HG03354 (cell line): ENCODE results near the gene MED20.

ENCODE experiments used
- ATAC-seq: cut with Tn5 transposase; IDR thresholded peaks from one replicate; pipeline ENCODE4 v1.9.1; 2021; ENCODE audit warnings: mild to moderate bottlenecking; ENCODE audit not compliant: unreplicated experiment, poor library complexity, severe bottlenecking

MED20 gene

DNA sequence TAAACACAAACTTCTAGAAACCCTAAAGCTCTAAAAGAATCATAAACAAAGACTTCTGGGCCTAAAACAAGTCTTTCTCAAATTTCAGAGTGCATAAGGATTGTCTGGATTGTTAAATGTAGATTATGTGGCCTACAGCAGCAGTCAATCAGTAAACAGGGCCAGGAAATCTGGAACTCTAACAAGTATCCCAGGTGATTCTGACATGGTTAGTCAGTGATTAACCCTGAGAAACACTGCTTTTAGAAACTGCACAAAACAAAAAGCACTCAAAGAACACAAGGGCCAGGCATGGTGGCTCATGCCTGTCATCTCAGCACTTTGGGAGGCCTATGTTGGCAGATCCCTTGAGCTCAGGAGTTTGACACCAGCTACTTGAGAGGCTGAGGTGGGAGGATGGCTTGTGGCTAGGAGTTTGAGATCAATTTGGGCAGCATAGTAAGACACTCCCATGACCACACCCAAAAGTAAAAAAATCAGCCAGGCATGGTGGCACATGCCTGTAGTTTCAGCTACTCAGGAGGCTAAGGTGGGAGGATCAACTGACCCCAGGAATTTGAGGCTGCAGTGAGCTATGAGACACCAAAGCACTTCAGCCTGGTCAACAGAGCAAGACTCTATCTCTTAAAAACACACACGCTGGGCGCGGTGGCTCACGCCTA, 5.9 kb downstream of the MED20 start:
- no peak for ATAC-seq

DNA sequence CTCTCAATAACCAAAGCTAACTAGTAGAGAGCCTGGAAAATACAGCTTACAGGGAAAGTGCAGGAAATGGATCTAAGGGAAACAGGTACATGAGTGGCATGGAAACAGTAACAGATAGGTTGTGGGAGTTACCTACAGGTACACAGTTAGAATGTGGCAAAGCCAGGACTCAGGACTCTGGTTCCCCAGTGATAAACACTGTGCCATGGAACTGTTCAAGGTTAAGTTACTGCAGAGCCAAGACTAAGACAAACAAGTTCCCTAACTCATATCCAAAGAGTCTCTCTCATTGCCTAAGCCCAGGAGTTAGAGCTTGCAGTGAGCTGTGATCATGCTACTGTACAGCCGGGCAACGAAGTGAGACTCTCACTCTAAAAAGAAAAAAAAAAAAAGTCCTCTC, 6.6 kb downstream of the MED20 start:
- no peak for ATAC-seq

DNA sequence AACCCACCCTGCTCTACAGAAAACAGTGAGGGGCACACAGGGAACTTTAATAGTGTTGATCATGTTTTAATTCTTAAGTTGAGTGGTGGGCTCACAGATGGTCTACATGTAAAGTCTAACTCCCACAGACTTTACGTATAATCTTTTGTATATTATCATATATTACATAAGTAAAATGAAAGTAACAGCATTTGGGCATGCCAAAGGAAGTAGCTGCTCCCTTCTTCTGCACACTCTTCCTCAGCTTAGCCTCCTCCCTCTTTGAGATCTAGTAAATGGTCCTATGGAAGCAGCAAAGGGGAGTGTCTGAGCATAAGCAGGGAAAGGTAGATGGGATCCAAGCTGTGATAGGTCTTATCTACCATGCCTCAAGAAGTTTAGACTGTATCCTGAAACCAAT, 11.2 kb downstream of the MED20 start:
- no peak for ATAC-seq

DNA sequence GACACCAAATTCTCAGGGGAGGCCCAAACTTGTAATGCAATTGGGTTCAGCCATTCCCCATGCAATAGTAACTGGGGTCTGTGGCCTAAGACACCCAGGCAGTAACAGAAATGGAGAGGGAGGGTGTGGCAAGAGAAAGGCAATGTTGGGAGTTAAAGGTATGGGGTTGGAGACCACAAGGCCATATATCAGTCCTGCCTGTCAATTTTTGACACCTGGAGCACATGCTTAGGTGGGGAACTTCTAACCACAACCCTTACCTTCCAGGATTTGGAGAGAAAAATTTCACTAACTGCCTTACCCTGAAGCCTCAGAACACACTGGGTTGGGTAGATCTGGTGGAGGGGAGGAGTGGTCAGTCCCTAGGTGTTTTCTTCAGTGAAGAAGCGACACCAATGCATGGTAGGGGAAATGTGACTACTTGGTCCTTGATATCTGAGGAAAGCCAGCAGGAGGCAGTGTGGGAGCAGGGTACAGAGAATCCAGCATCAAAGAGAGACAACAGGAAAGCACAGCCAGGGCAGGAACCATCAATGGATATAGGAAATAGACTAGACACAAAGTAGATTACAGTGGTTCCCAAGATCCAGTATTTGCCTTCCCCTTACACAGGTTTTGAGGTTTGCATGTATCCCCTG, 18.9 kb downstream of the MED20 start:
- no peak for ATAC-seq

DNA sequence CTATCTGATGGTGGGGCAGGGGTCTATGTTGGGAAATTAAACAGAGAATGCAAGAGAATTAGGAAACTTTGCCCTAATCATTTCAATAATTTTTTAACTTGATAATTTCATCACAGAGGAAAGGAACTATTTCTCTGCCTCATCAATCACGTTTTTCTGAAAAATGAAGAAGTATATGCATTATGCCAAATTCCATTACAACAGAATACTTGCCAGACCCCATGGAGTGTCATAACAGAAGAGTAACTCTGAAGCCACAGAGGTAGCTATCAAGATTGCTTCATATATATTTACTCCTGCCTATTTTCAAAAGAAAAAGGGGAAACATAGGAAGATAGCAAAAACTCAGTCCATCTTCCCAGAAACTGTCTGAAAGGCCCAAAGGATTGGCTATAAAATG, 20.1 kb downstream of the MED20 start:
- ATAC-seq = no peak

DNA sequence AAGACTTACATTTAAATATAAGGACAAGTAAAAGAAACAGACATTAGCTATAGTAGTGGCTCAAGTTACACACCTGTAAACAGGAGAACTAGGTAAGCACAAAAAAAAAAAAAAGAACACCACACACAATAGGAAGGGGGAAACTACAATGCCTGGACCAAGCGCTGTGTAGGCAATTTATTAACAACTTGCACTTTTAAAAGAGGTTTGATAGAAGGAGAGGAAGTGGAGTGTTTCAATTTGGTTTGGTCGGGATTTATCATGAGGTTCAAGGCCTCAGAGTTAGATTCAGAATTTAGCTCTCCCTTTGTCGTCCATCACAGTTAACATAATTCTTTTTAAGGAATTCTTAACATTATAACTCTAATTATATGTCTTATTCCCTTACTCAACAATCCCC, 24.7 kb downstream of the MED20 start:
- ATAC-seq = no peak

DNA sequence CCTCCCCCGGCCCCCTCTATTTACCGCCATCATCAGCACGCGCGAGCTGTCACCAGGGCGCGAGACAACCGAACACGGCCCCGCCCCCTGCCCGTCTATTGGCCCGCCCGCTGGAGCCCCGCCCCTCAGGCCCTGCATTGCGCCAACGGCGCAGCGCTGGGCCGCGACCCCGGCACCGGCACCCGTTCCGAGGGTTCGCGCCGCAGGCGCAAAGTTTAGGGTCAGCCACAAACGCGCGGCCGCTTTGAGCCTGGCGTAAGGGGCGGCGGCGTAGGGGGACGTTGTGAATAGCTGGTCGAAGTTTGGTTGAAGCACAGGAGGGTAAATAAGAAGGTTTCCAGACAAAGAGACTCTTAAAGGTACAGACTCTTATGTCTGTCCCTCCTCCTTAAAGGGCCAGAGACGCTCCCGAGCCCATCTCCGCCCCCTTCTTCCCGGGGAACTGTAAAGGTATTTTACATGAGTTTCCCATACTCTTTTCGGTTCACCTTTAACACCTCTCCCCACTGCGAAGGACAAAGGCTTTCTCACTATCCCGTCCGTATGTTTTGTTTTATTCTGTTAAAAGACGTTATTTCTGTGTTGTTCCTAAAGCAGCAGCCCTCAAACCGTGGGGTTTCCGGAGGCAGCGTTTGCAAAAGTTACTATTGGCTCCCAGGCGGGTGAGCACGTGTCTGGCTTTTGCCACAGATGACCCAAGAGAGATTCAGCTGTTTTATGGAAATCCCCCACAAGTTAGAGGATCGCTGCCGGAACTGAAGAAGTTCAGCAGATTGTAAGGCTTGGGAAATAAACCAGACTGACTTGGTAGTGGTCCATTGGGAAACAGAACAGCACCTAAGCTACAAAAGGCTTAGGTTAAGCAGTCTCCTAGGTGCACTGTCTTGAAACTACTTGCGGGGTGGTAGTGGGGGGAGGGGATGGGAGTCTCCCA, 25.4 kb downstream of the MED20 start, which contains the start of gene USP49:
USP49 (minus strand) TSS at position 76 of the 934 bp plus-strand sequence. CDS start 88,392 bp downstream, outside the sequence.
- peak; percentile 78 for ATAC-seq

DNA sequence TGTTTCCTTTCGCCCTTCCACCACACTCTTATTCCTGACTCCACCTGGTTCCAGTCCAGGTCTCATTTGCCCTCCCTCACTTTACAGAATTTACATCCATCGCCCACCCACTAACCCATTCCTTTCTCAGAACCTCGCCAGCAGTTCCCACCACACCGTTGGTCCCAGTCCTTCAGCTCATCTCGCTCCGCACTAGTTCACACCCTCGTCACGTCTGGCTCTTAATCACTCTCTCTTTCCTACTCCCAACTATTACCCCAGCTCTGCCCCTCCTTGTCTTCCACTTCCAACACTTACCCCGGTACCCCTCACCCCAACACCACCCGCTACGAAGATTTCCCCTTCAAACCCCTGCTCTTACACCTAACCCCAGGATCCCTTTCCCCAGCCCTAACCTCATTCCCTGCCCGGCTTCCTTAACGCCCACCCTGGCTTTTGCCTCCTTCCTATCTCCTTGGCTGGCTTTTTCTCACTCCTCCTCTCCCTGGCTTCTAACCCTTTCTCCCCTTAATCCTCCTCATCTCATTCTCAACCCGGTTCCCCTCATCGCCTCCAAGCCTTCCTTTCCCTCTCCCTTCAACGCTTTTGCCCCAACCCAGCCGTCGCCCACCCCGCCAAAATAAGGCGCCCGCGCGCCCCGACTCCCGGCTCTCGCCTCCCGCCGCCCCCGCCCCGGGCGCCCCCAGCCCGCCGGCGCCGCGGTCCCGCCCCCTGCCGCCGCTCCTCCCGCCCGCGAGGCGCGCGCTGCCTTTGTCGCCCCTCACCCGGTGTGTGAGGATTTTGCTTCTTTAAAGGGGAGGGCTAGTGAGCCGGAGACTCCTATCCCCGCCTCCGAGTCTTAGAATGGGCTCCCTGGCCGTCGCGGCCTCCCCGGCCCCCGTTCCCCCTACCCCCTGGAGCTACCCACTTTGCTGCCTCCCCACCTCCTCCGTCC, 26.3 kb downstream of the MED20 start:
- peak; percentile 36 for ATAC-seq

DNA sequence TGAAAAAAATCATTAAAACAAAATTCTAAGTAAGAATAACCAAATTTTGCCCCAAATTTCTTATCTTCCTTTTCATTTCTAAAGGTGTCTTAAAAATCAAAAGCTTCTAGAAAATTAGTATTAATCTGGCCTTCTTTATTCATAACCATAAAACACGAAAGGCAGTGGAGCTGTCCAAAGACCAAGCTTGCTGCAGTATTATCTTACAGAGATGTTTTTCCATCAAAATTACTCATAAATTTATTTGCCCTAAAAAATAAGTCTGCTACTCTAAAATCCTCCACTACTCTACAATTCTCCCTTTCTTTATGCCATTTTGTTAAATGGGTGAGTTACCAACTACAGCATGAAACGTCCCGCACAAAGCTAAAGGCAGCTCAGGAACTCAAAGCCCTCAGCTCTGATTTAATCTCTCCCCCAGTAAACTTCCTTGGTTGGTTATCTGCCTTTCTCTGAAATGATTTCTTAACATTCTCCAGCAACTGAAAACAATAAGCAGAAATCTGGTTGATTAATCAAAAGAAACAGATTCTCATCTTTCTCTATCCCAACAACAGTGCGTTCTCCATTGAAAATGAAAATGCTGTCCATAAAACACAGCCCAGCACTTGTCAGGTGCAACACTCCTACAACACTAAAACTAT, 27.9 kb downstream of the MED20 start:
- ATAC-seq = no peak

DNA sequence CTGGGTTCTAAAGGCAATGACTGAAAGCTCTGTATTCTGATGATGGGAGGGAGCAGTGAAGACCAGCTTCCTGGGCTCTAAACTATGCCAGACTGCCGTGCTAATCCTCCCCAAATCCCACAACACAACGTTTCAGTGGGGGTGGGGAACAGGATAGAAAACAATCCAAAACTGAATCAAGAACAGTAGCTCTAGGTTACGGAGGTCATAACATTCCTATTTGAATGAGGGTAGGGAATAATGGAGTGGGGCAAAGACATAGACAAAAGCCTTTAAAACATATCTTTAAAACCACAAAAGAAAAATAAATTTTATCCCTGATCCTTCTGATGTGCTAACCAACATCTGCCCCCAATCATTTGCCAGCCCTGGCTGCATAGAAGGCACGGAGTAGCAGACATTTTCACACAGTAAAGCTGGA, 33.6 kb downstream of the MED20 start:
- ATAC-seq = no peak

DNA sequence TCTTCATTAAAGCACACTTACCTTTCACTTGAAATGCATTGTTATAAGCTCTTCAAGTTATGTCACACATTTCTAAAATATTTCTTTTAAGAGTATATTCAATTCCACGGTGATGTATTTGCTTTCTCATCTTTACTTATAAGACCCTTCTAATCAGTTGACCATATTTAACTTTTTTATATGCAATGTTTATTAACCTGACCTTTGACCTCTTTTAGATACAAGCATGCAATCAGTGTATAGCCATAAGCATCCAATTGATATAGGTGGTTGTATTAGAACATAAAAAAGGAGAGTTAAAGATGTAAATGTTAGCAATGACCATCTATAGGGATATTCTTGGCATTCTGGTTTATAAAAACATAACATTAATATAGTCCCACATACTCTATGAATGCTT, 35.0 kb downstream of the MED20 start:
- no peak for ATAC-seq

DNA sequence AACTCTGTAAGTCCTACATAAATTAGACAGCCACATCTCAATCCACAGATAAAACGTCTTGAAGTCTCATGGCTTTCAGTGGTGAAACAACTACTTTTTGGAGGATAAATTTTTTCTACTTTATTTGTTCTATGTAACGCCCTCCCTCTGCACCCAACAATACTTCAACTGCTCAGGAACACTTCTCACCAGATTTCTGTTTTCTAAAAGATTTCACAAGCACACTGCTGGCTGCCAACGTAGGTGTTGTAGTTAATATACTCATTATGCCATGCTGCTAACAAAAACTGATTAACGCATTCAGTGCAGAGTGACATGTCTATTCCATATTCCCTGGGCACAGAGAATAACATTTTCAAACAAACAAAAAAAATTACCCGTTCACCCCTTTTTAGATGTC, 36.0 kb downstream of the MED20 start:
- no peak for ATAC-seq

DNA sequence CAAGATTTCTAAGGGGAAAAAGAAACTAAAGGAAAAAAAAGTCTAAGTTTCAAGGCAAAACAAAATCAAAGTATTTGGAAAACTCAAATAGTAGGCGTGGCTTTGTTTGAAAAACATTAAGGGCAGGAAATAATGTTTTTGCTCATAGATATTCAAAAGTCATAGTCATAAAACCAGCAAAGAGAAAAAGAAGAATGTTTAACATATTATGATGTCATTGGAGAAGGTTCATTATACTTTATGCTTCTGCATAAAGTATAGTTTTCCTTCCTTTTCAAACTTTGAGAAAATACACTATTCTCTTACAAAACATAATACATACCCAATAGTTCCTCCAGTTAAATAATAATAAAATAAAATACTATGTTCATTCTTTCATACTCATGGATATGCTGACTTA, 39.4 kb downstream of the MED20 start:
- no peak for ATAC-seq

DNA sequence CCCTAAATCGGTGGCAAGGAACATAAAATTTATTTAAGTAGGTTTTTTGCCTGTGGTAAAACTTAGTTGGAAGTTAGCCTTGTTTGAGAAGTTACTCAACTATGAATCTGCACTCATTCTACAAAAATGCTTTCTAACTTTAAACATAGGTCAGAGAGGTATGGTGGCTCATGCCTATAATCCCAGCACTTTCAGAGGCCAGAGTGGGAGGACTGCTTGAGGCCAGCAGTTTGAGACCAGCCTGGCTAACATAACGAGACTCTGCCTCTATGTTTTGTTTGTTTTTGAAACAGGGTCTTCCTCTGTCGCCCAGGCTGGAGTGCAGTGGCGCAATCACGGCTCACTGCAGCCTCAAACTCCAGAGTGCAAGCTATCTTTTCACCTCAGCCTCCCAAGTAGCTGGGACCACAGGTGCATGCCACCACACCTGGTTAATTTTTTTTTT, 42.0 kb downstream of the MED20 start:
- no peak for ATAC-seq

DNA sequence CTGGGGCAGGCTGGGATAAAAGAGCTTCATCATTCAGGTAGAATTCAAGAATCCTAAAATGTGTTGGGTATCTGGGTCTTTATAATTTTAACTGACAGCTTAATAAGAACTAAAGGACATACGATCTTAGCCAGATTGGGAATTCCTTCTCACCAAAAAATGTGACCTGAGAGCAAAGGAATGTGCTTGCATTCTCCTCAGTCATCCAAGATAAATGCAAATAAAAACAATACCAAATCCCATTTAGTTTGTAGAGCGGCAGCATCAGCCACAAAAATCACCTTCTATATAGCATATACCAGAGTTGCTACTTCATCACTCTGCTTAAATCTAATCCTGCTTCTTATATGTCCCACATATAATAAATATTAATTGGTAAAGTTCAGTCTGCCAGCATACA, 42.7 kb downstream of the MED20 start:
- ATAC-seq = no peak

DNA sequence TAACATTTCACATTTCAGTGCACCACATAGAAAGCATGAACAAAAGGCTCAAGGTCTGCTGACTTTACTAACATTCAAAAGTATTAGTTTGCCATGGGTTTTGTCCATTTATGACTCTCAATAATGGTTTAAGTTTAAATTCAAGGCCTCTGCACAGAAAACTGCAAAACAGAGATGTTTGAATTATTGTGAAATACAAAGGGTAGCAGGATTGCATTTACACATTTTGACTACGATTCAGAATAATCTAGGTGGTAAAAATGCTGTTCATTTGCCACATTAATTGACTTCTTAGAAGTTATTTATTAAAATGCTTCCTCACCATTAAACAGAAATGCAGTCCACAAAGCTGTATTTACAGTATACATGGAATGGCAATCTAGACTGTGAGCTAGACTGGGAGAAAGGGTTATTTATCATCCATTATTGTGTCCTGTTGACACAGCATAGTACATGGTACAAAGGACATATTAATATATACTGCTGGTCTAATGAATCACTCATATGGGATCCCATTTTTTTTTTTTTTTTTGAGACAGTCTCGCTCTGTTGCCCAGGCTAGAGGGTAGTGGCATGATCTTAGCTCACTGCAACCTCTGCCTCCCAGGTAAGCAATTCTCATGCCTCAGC, 43.8 kb downstream of the MED20 start:
- no peak for ATAC-seq

DNA sequence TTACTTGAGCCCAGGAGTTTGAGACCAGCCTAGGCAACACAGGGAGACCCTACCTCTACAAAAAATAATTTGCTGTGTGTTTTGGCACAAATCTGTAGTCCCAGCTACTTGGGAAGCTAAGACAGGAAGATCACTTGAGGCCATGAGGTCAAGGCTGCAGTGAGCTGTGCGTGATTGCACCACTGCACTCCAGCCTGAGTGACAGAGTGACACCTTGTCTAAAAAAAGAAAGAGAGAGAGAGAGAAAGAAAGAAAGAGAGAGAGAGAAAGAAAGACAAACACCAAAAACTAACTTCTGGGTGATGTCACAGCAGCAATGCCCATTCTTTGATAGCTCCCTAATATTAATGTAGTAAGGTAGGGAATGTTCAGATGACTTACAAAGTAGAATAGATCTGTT, 46.2 kb downstream of the MED20 start:
- no peak for ATAC-seq

DNA sequence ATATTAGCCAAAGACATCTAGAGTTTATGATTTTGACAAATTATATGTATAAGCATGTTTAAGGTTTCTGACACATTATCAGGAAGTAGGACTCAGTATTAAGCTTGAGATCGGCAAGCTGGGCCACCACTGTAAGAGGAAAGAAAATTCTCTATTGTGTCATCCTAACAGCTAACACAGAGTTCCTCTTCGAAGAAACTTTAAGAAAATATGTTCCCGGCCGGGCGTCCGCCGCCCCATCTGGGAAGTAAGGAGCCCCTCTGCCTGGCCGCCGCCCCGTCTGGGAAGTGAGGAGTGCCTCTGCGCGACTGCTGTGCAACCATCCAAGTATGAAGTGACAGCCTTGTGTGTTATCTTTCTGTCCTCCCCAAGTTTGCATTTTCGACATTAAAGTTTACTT, 48.8 kb downstream of the MED20 start:
- no peak for ATAC-seq

DNA sequence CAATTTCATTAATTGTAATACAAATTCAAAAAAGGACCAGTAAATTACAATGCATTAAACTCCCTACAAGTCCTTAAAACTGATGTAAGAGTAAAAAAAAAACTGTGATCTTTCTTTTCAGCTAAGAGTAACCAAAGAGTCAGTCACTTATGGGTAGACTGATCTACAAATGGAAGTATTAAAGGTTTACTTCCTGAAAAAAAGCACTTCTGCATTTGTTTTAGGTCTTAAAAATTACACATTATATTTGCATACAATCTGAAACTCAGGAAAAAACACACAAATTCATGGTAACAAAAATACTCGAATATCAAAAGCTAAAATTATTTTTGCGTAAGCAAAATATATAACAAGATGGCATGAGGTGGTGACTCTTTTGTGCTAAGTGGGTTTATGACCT, 49.2 kb downstream of the MED20 start:
- ATAC-seq = no peak
